B cell (primary cell): ENCODE results near the gene NACC1. TPM values are rescaled to one million over a fixed set of nuclear protein-coding genes. Genes with fewer than 3 reads are reported as not detected.

ENCODE experiments used
- ATAC-seq: fragments of 200-7000 bp; cut with Tn5 transposase; one replicate; pipeline ENCODE4 v1.10.0; 2021; ENCODE audit warnings: low read depth, mild to moderate bottlenecking, moderate number of reproducible peaks, moderate library complexity
- CTCF ChIA-PET: fragments of 350-600 bp; sonication (Branson Sonifier 250); formaldehyde crosslinking; loops from one replicate; lab custom pipeline; 2021; ENCODE audit warnings: antibody characterized with exemption, inconsistent platforms; lab: Charles Lee
- POLR2A ChIA-PET: fragments of 350-600 bp; sonication (Branson Sonifier 250); formaldehyde crosslinking; loops from one replicate; lab custom pipeline; 2021; ENCODE audit warnings: antibody characterized with exemption; lab: Charles Lee
- DNase-seq: peaks from one replicate; pipeline ENCODE4 v3.0.0; 2013
- H2AFZ ChIP-seq: 2 replicates; pipeline ENCODE4 v1.6.1; 2012; ENCODE audit warnings: mild to moderate bottlenecking, low read depth, low read length; ENCODE audit not compliant: insufficient read depth, poor library complexity, severe bottlenecking
- H3K27ac ChIP-seq, 2 donors: 1 replicate in 1 of 2; 2 replicates in 1 of 2; pipeline ENCODE4 v1.5.1; 2012 to 2013; ENCODE audit warnings: low read length in 2 of 2, mild to moderate bottlenecking in 2 of 2, moderate library complexity in 1 of 2
- H3K27me3 ChIP-seq, 4 experiments: fragments of 200-600 bp in 1 of 4; sonication (generic) in 1 of 4; replicated peaks in 1 of 4; 1 replicate in 2 of 4; 2 replicates in 2 of 4; pipeline versions ENCODE4 v1.6.1 to v1.7.0; 2013 to 2016; ENCODE audit warnings: low read length in 3 of 4, mild to moderate bottlenecking in 2 of 4, mixed read lengths in 1 of 4, moderate library complexity in 1 of 4; ENCODE audit not compliant: insufficient read depth in 4 of 4, control insufficient read depth in 3 of 4; ENCODE audit errors: control extremely low read depth in 1 of 4
- H3K36me3 ChIP-seq, 2 experiments: replicated peaks in 1 of 2; 1 replicate in 1 of 2; 2 replicates in 1 of 2; pipeline versions ENCODE4 v1.6.1 to v1.7.1; 2013; ENCODE audit warnings: low read length in 1 of 2; ENCODE audit not compliant: insufficient read depth in 2 of 2, control insufficient read depth in 1 of 2; ENCODE audit errors: control extremely low read depth in 1 of 2, extremely low read depth in 1 of 2
- H3K4me1 ChIP-seq, 2 donors: fragments of 200-600 bp in 1 of 2; sonication (generic) in 1 of 2; 1 replicate in 1 of 2; 2 replicates in 1 of 2; pipeline versions ENCODE4 v1.5.1 to v1.6.1; 2013 to 2017; ENCODE audit warnings: low read length in 2 of 2; ENCODE audit not compliant: control insufficient read depth in 2 of 2, insufficient read depth in 2 of 2
- H3K4me2 ChIP-seq: replicated peaks from 2 replicates; pipeline ENCODE3; 2012; ENCODE audit warnings: mild to moderate bottlenecking, low read depth, low read length; ENCODE audit not compliant: poor library complexity, severe bottlenecking
- H3K4me3 ChIP-seq, 5 experiments: fragments of 200-600 bp in 1 of 5; sonication (generic) in 1 of 5; 1 replicate in 3 of 5; 2 replicates in 2 of 5; pipeline versions ENCODE4 v1.5.1 to v1.7.0; 2011 to 2016; ENCODE audit warnings: low read length in 4 of 5, mild to moderate bottlenecking in 4 of 5, low read depth in 2 of 5, control low read depth in 1 of 5, moderate library complexity in 1 of 5; ENCODE audit not compliant: insufficient read depth in 1 of 5; ENCODE audit errors: control extremely low read depth in 1 of 5, extremely low read depth in 1 of 5
- H3K79me2 ChIP-seq: fragments of 200-600 bp; sonication (generic); one replicate; pipeline ENCODE4 v1.6.0; 2016; ENCODE audit warnings: low read length; ENCODE audit not compliant: control insufficient read depth, insufficient read depth
- H3K9ac ChIP-seq: fragments of 200-600 bp; sonication (generic); 2 replicates; pipeline ENCODE4 v1.6.1; 2017; ENCODE audit warnings: mild to moderate bottlenecking, low read length, moderate library complexity
- H3K9me3 ChIP-seq, 3 donors: one replicate each; pipeline versions ENCODE4 v1.6.1 to v1.7.1; 2013; ENCODE audit warnings: low read length in 2 of 3; ENCODE audit not compliant: control insufficient read depth in 2 of 3, insufficient read depth in 1 of 3; ENCODE audit errors: control extremely low read depth in 1 of 3
- H4K20me1 ChIP-seq: 2 replicates; pipeline ENCODE4 v1.6.0; 2012; ENCODE audit warnings: mild to moderate bottlenecking, low read length; ENCODE audit not compliant: insufficient read depth, control insufficient read depth, poor library complexity, severe bottlenecking
- H3K27ac Mint-ChIP-seq: one replicate; pipeline ENCODE4 v1.8.0; 2021; ENCODE audit warnings: mixed read lengths
- H3K27me3 Mint-ChIP-seq: one replicate; pipeline ENCODE4 v1.8.0; 2021; ENCODE audit warnings: mixed read lengths
- H3K4me1 Mint-ChIP-seq: one replicate; pipeline ENCODE4 v1.8.0; 2021; ENCODE audit warnings: mixed read lengths
- H3K4me3 Mint-ChIP-seq: one replicate; pipeline ENCODE4 v1.8.0; 2021; ENCODE audit warnings: mixed read lengths
- H3K9me3 Mint-ChIP-seq: one replicate; pipeline ENCODE4 v1.8.0; 2022; ENCODE audit warnings: mixed read lengths; ENCODE audit not compliant: insufficient read depth
- EZH2 ChIP-seq: IDR thresholded peaks from 2 replicates; pipeline ENCODE4 v1.6.1; 2012; ENCODE audit warnings: borderline replicate concordance, low read depth, mild to moderate bottlenecking, moderate library complexity, low read length; ENCODE audit not compliant: insufficient read depth, poor library complexity, severe bottlenecking
- WGBS: methylation state at CpG from one replicate; pipeline ENCODE4 v1.1.5; 2013; ENCODE audit warnings: missing lambda C conversion rate; ENCODE audit not compliant: insufficient coverage; 5-methylcytosine and 5-hydroxymethylcytosine counted together
- intact Hi-C: fragments of 100-400 bp; cut with micrococcal nuclease; formaldehyde crosslinking; loops from one replicate; pipeline ENCODE4 v1.10.0; 2022
- polyA plus RNA-seq: library from polyadenylated mRNA; depleted of rRNA; stranded (reverse); fragments of >200 nt; gene quantifications from 2 replicates; pipeline ENCODE4 v1.2.3, GENCODE V29; 2012
- total RNA-seq, 2 donors: library from RNA; stranded (reverse); fragments of 120-200 nt in 1 of 2; gene quantifications; 1 replicate in 1 of 2; 2 replicates in 1 of 2; pipeline versions ENCODE4 v1.2.3 to v1.2.4, GENCODE V29; 2013 to 2022
- TF ChIP-seq, protein P1 (sequence below): fragments of 200-600 bp; IDR thresholded peaks from one replicate; pipeline ENCODE4 v1.8.0; 2022; ENCODE audit warnings: antibody characterized with exemption, mild to moderate bottlenecking

The NACC1 gene
- total and polyA plus RNA-seq, 2 donors (not counting 1 experiment from before 2014, with no cell fraction given): 25.9 to 27.5 TPM

- peak overlapping the region; percentile 93 for H3K27ac Mint-ChIP-seq
- H3K4me3 Mint-ChIP-seq: peak overlapping the region; percentile 93
- no peaks in the 10 kb centered on the region for H3K9me3 Mint-ChIP-seq
Observed at GRCh38 chr19:13093407-13094105, 24.5 kb upstream of the NACC1 start.

More at GRCh38 chr19:13093407-13094105, 24.5 kb upstream of the NACC1 start:
- TF ChIP-seq EZH2: no peak
- TF ChIP-seq, protein P1, sequence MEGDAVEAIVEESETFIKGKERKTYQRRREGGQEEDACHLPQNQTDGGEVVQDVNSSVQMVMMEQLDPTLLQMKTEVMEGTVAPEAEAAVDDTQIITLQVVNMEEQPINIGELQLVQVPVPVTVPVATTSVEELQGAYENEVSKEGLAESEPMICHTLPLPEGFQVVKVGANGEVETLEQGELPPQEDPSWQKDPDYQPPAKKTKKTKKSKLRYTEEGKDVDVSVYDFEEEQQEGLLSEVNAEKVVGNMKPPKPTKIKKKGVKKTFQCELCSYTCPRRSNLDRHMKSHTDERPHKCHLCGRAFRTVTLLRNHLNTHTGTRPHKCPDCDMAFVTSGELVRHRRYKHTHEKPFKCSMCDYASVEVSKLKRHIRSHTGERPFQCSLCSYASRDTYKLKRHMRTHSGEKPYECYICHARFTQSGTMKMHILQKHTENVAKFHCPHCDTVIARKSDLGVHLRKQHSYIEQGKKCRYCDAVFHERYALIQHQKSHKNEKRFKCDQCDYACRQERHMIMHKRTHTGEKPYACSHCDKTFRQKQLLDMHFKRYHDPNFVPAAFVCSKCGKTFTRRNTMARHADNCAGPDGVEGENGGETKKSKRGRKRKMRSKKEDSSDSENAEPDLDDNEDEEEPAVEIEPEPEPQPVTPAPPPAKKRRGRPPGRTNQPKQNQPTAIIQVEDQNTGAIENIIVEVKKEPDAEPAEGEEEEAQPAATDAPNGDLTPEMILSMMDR: peak; percentile 91
- Histone ChIP-seq H3K27me3 (no peaks in the 10 kb centered on the region), H3K79me2 (peaks cover 21% of the 10 kb centered on the region), H3K4me3 (no peak overlapping the region), H3K36me3 (no peaks in the 10 kb centered on the region), H3K4me1 (peaks cover 12 to 33% of the 10 kb centered on the region in 2 donors), H4K20me1 (peaks cover 7% of the 10 kb centered on the region), H3K9me3 (no peaks in the 10 kb centered on the region), H3K4me2 (peak overlapping the region; percentile 99), H2AFZ (no peak overlapping the region), H3K9ac (no peak overlapping the region), H3K27ac (peak overlapping the region in 1 of 2 donors; percentile 87)
- peaks cover 28% of the 10 kb centered on the region for H3K4me1 Mint-ChIP-seq
- ChIA-PET CTCF (interaction anchor here (0.7 to 8.2 kb wide), 38 partner anchors 7 to 496 kb away, joined by 3 to 285 read pairs (median 4); partner anchors contain the start of genes DAND5, GCDH, IER2 and NACC1), POLR2A (interaction anchor here (0.6 to 4.2 kb wide), 12 partner anchors 11 to 1321 kb away, joined by 3 to 107 read pairs (median 5); partner anchors contain the start of gene LYL1)
- 47% methylated on average over 11 of the region's 12 CpGs for WGBS
- intact Hi-C loops: loop anchor here (1.0 to 5.0 kb wide), 4 partner anchors 32 to 115 kb away; no protein-coding TSS in a partner anchor
- peak; percentile 40 for ATAC-seq
- DNase-seq: peak; percentile 91
- no peaks in the 10 kb centered on the region for H3K27me3 Mint-ChIP-seq
